ENCODE results near the gene MYRF. TPM values are rescaled to one million over a fixed set of nuclear protein-coding genes. Genes with fewer than 3 reads are reported as not detected.

The MYRF gene
- total and polyA plus RNA-seq, 2 of the 4 experiments (the other 2 are of a cell fraction): 1.6 to 10.7 TPM

GRCh38 chr11:61716478-61717285 lies 35.8 kb upstream of the MYRF start (continued):
- no peak for TF ChIP-seq RCOR1 (IDR thresholded peaks at IDR 0.05; ENCODE audit: insufficient replicate concordance, low read length)

DNA sequence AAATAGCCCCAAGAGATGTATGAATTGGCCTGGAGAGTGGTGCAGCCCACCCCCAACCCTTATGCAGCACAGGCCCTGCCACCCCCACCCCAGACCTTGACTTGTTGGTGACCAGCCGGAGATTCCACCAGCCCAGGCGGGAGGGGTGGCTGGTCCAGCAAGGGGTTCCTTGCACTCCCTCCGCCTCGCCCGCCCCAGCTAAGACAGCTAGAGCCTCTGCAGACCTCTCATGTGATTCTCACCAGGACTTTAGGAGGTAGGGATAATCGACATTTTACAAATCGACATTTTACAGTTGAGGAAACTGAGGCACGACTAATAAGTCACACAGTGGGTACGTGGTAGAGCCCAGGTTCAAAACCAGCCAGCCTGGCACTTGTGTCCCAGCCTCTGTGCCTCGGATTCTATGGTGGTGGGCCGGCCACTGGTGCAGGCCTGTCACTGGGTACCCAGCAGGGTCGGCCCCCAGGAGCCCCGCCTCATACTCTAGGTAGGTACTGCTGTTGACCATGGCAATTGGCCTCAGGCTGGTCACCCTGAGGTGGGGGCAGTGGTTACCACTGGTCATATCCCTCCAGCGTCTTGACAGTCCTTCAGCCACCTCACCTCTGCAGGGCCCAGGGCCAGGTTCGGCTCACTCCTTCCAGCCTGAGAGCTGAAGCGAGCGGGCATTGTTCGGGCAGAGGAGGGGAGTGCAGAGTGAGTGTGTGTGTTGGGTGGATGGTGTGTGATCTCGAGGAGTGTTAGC lies 35.0 kb upstream of the MYRF start:
- CTCF ChIA-PET: interaction anchor here (0.6 to 2.2 kb wide), 2 partner anchors 16 to 73 kb away, joined by 3 to 9 read pairs; no protein-coding TSS in a partner anchor
- peak overlapping the region; percentile 96 for H2AK9ac ChIP-seq (replicated peaks; ENCODE audit: low read depth, low read length, poor library complexity)
- no peaks in the 10 kb centered on the region for H3K9me3 ChIP-seq (ENCODE audit: control insufficient read depth, insufficient read depth, low read length)
- TF ChIP-seq MXI1 (IDR thresholded peaks at IDR 0.05; ENCODE audit: borderline replicate concordance, low read depth, low read length): no peak
- TF ChIP-seq FOS (IDR thresholded peaks at IDR 0.05; ENCODE audit: low read depth, low read length): no peak
- no peak for TF ChIP-seq ELK1 (IDR thresholded peaks at IDR 0.05; ENCODE audit: borderline replicate concordance, low read depth, low read length)
- TF ChIP-seq NFE2L2 (IDR thresholded peaks at IDR 0.05; ENCODE audit: low read depth, low read length): no peak
- TF ChIP-seq POLR2A (IDR thresholded peaks at IDR 0.05; ENCODE audit: low read depth, low read length): no peak
- TF ChIP-seq RAD21 (IDR thresholded peaks at IDR 0.05; ENCODE audit: low read length): no peak
- intact Hi-C loops (cut with micrococcal nuclease) (no loop called here), dilution Hi-C loops (cut with HindIII; ENCODE audit: low sequenced_read_pairs, unreplicated experiment) (no loop called here), in situ Hi-C loops (cut with MboI; ENCODE audit: low sequenced_read_pairs) (no loop called here)
- peaks cover 12% of the 10 kb centered on the region for H3K9me1 ChIP-seq (ENCODE audit: insufficient read depth, low read length)
- no peak overlapping the region for H2BK15ac ChIP-seq (ENCODE audit: low read depth, low read length)
- WGBS, 2 experiments (ENCODE audit: extremely low coverage in 2 of 2, insufficient read length in 1 of 2): 90% methylated on average over 7 of the region's 19 CpGs; no CpG with 5 or more reads in 1 of the 2 experiments
- H3K18ac ChIP-seq (ENCODE audit: low read depth, low read length): no peak overlapping the region
- H2BK20ac ChIP-seq (ENCODE audit: low read depth, low read length): no peak overlapping the region
- POLR2A ChIA-PET (ENCODE audit: unreplicated experiment): no interaction called here
- no peak overlapping the region for H3K56ac ChIP-seq (ENCODE audit: extremely low read depth, insufficient read depth, low read length)
- H2BK120ac ChIP-seq (ENCODE audit: low read depth, low read length): no peak overlapping the region
- H3K36me3 ChIP-seq (ENCODE audit: control insufficient read depth, insufficient read depth, low read length): no peaks in the 10 kb centered on the region
- peak overlapping the region; percentile 76 for H3K4ac ChIP-seq (ENCODE audit: low read depth, low read length)
- H3K27me3 ChIP-seq (ENCODE audit: control insufficient read depth, insufficient read depth, low read length): peaks cover 22% of the 10 kb centered on the region; the same call in 1 of the 2 replicates
- no peaks in the 10 kb centered on the region for H4K20me1 ChIP-seq (ENCODE audit: insufficient read depth, low read length)
- H4K91ac ChIP-seq (ENCODE audit: insufficient read depth, low read depth, low read length): peak overlapping the region; percentile 43
- H3K4me2 ChIP-seq (ENCODE audit: low read depth, low read length): no peak overlapping the region
- peak overlapping the region; percentile 98 for H2AFZ ChIP-seq (replicated peaks; ENCODE audit: low read length, poor library complexity)
- peak overlapping the region; percentile 21 for H2BK5ac ChIP-seq (ENCODE audit: low read depth, low read length, poor library complexity, severe bottlenecking)
- H4K8ac ChIP-seq (ENCODE audit: low read depth in 2 of 2, low read length in 2 of 2): peak overlapping the region; percentile 81 to 85; a peak in 3 of 4 replicates
- H3K4me3 ChIP-seq (ENCODE audit: insufficient read depth, low read depth, low read length): no peak overlapping the region
- H4K5ac ChIP-seq (ENCODE audit: low read depth, low read length): peak overlapping the region; percentile 21
- no peak for ATAC-seq (ENCODE audit: low read depth)
- peaks cover 4 to 18% of the 10 kb centered on the region in 2 experiments; a peak in 2 of 4 replicates for H3K79me1 ChIP-seq (ENCODE audit: low read depth in 1 of 2, low read length in 2 of 2)
- peak overlapping the region; percentile 14; the same call in 1 of the 2 replicates for H3K9ac ChIP-seq (ENCODE audit: low read depth, low read length)
- H3K23ac ChIP-seq (ENCODE audit: low read depth, low read length): no peak overlapping the region
- no peak overlapping the region; the same call in 1 of the 2 replicates for H3K27ac ChIP-seq (ENCODE audit: insufficient read depth, low read length)
- no peak for DNase-seq
- peak overlapping the region; percentile 84 for H2AK5ac ChIP-seq (ENCODE audit: low read depth, low read length)
- peak overlapping the region; percentile 65; the same call in 1 of the 2 replicates for H3K14ac ChIP-seq (replicated peaks; ENCODE audit: low read depth, low read length)
- H3K4me1 ChIP-seq (ENCODE audit: control insufficient read depth, insufficient read depth, low read length): peaks cover 12% of the 10 kb centered on the region
- no TSS peak for BruUV-seq (replicated peaks)
